Astrocyte of the spinal cord (primary cell): ENCODE results near the gene TOM1.

Experiments
- DNase-seq: peaks from one replicate; pipeline ENCODE4 v3.0.0; 2011; ENCODE audit warnings: low read depth, low spot score
- H3K4me3 ChIP-seq: 2 replicates; pipeline ENCODE4 v1.5.1; 2011; ENCODE audit warnings: low read depth, mild to moderate bottlenecking, low read length, moderate library complexity
- in situ Hi-C: cut with HindIII; loops from 2 replicates; pipeline ENCODE4 v1.10.0; 2017; ENCODE audit warnings: low sequenced_read_pairs
- TF ChIP-seq, protein P1 (sequence below): IDR thresholded peaks from 2 replicates; pipeline ENCODE4 v1.5.1; 2012; ENCODE audit warnings: low read depth, mild to moderate bottlenecking, low read length, inconsistent platforms

The TOM1 gene

DNA sequence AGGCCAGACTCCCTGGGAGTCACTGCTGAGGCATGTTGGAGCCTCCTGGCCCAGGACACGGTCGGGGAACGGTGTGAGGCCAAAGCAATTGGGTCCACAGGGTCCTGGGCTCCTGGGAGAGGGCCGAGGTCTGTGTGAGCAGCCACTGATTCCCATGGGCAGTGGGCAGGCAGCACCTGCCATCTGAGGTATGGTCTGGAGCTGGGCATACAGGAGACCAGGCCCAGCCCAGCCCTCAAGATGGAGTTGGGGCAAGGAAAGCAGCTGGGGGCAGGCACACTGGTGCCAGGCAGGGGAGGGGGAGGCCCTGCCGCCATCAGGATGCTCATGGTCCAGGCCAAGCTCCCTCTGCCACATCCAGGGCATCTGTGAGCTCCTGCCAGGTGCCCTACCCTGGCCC is 49.0 kb downstream of the TOM1 start:
- H3K4me3 ChIP-seq: no peak overlapping the region
- DNase-seq: no peak
- TF ChIP-seq, protein P1, sequence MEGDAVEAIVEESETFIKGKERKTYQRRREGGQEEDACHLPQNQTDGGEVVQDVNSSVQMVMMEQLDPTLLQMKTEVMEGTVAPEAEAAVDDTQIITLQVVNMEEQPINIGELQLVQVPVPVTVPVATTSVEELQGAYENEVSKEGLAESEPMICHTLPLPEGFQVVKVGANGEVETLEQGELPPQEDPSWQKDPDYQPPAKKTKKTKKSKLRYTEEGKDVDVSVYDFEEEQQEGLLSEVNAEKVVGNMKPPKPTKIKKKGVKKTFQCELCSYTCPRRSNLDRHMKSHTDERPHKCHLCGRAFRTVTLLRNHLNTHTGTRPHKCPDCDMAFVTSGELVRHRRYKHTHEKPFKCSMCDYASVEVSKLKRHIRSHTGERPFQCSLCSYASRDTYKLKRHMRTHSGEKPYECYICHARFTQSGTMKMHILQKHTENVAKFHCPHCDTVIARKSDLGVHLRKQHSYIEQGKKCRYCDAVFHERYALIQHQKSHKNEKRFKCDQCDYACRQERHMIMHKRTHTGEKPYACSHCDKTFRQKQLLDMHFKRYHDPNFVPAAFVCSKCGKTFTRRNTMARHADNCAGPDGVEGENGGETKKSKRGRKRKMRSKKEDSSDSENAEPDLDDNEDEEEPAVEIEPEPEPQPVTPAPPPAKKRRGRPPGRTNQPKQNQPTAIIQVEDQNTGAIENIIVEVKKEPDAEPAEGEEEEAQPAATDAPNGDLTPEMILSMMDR: no peak
- in situ Hi-C loops: no loop called here

DNA sequence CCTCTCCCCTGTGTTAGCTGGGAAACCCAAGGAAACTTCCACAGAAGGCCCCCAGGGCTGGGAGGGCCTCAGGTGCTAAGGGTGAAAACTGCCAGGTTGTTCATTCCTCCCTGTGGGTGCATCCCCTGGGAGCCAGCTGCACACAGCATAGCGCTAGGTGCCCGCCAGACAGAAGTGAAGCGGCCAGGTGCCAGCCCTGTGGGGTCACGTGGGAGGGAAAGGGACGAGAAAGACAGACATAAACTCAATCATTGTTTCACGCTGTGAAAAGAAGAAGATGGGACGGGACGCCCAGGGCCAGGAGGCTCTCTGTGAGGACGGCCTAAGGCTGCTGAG is 49.6 kb downstream of the TOM1 start:
- TF ChIP-seq, protein P1: no peak
- DNase-seq: no peak
- H3K4me3 ChIP-seq: no peak overlapping the region
- in situ Hi-C loops: no loop called here

DNA sequence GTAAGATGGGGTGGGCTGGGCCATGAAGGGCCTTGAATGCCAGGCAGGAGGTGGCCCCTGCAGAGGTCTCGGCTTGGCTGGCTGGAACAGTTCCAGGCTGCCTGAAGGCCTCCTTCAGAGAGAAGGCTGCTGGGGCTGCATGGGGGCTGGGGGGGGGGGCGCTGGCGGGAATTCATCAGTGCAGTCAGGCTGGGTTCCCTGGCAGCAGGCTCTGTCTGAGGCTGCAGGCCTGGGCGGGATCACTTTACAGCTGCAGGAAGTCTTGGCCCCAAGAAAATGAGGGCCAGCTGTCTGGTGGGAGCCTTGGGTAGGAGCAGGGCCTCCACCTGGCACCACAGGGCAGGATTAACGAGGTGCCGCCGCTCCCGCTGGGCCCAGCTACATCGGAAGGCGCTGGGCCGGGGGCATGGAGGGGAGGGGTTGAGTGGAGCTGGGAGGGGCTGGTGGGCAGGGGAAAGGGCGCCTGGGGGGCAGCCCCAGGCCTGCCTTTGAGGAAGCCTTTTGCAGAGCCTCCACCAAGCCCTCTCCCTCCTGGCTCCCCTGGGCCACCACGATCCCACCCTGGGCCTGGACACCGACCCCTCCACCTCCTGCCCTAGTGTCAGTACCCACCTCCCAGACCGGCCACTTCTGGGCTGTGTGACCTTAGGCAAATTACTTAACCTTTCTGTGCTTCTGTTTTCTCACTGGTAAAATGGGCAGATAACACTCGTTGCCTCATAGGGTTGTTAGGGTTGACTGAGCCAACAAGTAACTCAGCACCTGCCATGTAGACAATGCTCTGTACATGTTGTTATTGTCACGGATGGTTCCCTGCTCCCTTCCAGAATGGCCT is 50.2 kb downstream of the TOM1 start:
- in situ Hi-C loops: no loop called here
- peak; percentile 47 for DNase-seq
- TF ChIP-seq, protein P1: no peak
- no peak overlapping the region for H3K4me3 ChIP-seq

DNA sequence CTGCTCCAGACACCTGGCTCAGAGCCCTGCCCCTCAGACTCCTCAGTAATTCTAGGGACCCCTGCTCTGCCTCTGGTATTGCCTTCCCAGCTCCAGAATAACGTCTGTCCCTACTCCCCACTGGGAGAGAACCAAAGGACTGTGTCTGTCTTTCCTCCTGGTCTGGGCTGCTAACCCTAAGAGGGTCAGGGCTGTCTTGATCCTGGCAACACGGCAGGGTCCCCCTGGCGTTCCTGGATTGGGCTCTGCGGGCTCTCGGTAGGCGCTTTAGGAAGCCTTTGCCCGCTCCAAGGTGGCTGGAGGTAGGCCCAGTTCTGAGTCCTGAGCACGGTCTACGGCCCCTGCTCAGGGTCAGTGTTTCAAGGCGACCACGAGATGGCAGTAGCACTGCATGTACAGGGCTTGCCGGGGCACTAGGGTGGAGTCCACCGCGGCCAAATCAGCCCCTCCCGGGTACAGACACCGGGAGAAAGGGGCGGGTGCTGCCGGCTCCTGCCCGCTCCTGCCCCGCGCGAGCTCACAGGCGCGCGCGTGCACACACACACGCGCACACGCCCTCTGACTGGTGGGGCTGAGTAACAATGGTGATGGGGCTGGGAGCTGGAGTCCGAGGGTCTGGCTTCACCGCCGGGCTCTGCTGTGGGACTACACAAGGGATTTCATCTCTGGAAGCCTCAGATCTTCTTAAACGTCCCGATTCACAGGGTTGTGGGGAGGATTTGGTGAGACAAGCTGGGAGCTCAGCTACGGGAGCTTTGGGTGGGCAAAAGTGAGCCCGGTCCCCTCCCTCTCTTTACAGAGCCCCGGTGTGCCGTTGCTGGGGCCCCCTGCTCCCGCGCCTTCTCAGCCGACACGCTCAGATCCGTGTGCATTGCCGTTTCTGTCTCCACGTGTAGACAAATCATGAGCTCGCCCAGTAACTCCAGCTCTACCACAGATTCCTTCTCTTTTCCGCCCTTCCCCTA is 51.1 kb downstream of the TOM1 start:
- TF ChIP-seq, protein P1: peak; percentile 75
- H3K4me3 ChIP-seq: peak overlapping the region; percentile 54
- peak; percentile 91 for DNase-seq
- in situ Hi-C loops: no loop called here

DNA sequence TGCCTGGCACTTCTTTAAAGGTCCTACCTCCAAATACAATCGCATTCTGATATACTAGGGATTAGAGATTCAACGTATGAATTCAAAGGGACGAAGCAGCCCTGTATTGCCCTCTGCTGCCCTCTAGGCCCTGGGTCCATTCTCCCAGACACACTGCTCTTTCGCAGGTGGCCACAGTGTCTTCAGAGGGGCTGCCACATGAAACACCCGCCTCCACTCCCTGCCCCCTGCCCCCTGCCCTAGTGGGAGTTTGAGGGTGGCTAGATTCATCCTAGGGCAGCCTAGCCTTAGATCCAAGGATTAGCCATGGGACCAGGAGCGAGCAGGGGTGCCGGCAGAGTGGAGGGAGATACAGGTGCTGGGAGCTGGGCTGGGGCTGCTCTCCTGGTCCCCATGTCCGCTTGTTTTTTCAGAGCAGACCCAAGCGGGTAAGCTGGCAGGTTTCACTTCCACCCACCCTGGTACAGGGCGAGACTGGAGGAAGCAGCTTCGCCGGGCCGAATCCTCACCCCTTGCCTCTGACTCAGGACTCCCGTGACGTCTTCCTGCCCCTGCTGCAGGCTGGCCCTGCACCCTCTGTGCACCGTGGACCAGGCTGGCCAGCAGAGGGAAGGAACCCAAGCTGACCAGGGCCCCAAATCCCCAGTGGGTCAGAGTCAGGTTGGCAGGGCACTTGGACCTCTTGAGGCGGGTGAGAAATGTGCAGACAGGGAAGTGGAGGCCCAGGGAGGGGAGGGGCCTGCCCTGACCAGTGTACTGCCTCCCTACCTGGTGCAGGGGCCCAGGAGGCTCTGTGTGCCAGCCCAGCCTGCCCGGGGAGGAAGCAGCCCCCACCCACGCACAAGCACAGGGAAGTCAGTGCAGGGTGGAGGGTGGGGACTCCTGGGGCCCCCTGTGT is 52.8 kb downstream of the TOM1 start:
- in situ Hi-C loops: no loop called here
- H3K4me3 ChIP-seq: no peak overlapping the region
- DNase-seq: no peak
- TF ChIP-seq, protein P1: no peak

DNA sequence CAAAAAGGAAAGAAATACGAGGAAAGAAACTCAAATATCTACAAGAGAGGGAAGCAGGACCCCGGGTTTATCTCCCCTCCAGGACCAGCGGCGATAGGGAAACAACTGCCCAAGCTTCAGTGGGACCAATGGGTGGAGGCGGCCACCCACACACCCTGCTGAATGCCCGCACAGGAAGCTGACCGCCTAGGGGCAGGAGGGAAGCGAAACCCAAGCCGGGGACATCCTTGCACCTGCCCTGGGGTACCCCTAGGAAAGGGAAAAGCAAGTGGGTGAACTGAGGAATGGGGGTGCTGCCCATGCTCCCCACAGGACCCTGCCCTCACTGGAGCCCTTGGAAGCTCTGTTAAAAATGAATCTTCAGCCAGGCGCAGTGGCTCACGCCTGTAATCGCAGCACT is 53.6 kb downstream of the TOM1 start:
- in situ Hi-C loops: no loop called here
- TF ChIP-seq, protein P1: no peak
- no peak for DNase-seq
- H3K4me3 ChIP-seq: no peak overlapping the region
